HG03159 (cell line): ENCODE data around the gene MBD4.
"Not testable (repeated sequence)": the region's sequence is repeated elsewhere in the genome, so short reads cannot be mapped to it uniquely, and the experiment has no call there.

Experiments
- ATAC-seq: cut with Tn5 transposase; IDR thresholded peaks from one replicate; pipeline ENCODE4 v1.9.1; 2021; ENCODE audit warnings: mild to moderate bottlenecking, moderate library complexity; ENCODE audit not compliant: unreplicated experiment

MBD4 gene

GRCh38 chr3:129439817-129440617 lies at the start of gene MBD4, which contains the start of gene IFT122:
TSS of gene MBD4 (minus strand) at chr3:129439948. CDS start at chr3:129439833, 115 bp downstream.
TSS of gene IFT122 (plus strand) at chr3:129440224. CDS start at chr3:129440331, 107 bp downstream.
- peak; percentile 86 for ATAC-seq

GRCh38 chr3:129489258-129489657 lies 49.5 kb upstream of the MBD4 start:
- not testable (repeated sequence) for ATAC-seq

GRCh38 chr3:129487868-129488335 lies 48.2 kb upstream of the MBD4 start:
- ATAC-seq, result not testable (repeated sequence)

GRCh38 chr3:129487183-129487867 lies 47.6 kb upstream of the MBD4 start:
- ATAC-seq, result no peak

GRCh38 chr3:129486664-129487035 lies 46.9 kb upstream of the MBD4 start:
- ATAC-seq, result no peak

- no peak for ATAC-seq
Measured at GRCh38 chr3:129485721-129486663, 46.2 kb upstream of the MBD4 start.

GRCh38 chr3:129485146-129485545 lies 45.4 kb upstream of the MBD4 start:
- not testable (repeated sequence) for ATAC-seq

GRCh38 chr3:129483870-129484269 lies 44.1 kb upstream of the MBD4 start:
- no peak for ATAC-seq

- ATAC-seq, result no peak
Measured at GRCh38 chr3:129482721-129483120, 43.0 kb upstream of the MBD4 start.

- no peak for ATAC-seq
Measured at GRCh38 chr3:129481766-129482332, 42.1 kb upstream of the MBD4 start.

GRCh38 chr3:129481225-129481765 lies 41.5 kb upstream of the MBD4 start:
- not testable (repeated sequence) for ATAC-seq

GRCh38 chr3:129476586-129476985 lies 36.8 kb upstream of the MBD4 start:
- no peak for ATAC-seq

GRCh38 chr3:129475863-129476262 lies 36.1 kb upstream of the MBD4 start:
- no peak for ATAC-seq

GRCh38 chr3:129474984-129475804 lies 35.4 kb upstream of the MBD4 start:
- no peak for ATAC-seq

GRCh38 chr3:129473769-129474152 lies 34.0 kb upstream of the MBD4 start:
- ATAC-seq, result no peak

GRCh38 chr3:129473067-129473768 lies 33.5 kb upstream of the MBD4 start:
- no peak for ATAC-seq

GRCh38 chr3:129470861-129471260 lies 31.1 kb upstream of the MBD4 start:
- no peak for ATAC-seq

- ATAC-seq, result no peak
Measured at GRCh38 chr3:129469026-129469425, 29.3 kb upstream of the MBD4 start.

- no peak for ATAC-seq
Measured at GRCh38 chr3:129467932-129468331, 28.2 kb upstream of the MBD4 start.
